Endothelial cell (in vitro differentiated cells): ENCODE data around the gene NUTF2. TPM values are rescaled to one million over a fixed set of nuclear protein-coding genes. Genes with fewer than 3 reads are reported as not detected.

Source experiments
- DNase-seq: peaks from one replicate; pipeline ENCODE4 v3.0.0; 2021; ENCODE audit warnings: low spot score
- H3K27ac Mint-ChIP-seq: one replicate; pipeline ENCODE4 v1.8.0; 2021; ENCODE audit warnings: mixed read lengths, inconsistent platforms; ENCODE audit not compliant: unreplicated experiment
- H3K27me3 Mint-ChIP-seq: one replicate; pipeline ENCODE4 v1.8.0; 2021; ENCODE audit warnings: mild to moderate bottlenecking, moderate library complexity, mixed read lengths, inconsistent platforms; ENCODE audit not compliant: unreplicated experiment
- H3K36me3 Mint-ChIP-seq: one replicate; pipeline ENCODE4 v1.8.0; 2021; ENCODE audit warnings: mild to moderate bottlenecking, low read depth, mixed read lengths, inconsistent platforms; ENCODE audit not compliant: unreplicated experiment
- H3K4me1 Mint-ChIP-seq: one replicate; pipeline ENCODE4 v1.8.0; 2021; ENCODE audit warnings: mild to moderate bottlenecking, mixed read lengths, inconsistent platforms; ENCODE audit not compliant: unreplicated experiment
- H3K4me3 Mint-ChIP-seq: one replicate; pipeline ENCODE4 v1.8.0; 2021; ENCODE audit warnings: mild to moderate bottlenecking, mixed read lengths, inconsistent platforms; ENCODE audit not compliant: unreplicated experiment
- H3K9me3 Mint-ChIP-seq: one replicate; pipeline ENCODE4 v1.8.0; 2021; ENCODE audit warnings: mixed read lengths, inconsistent platforms; ENCODE audit not compliant: unreplicated experiment
- total RNA-seq: library from RNA; stranded (reverse); fragmentation: NEBNext Ultra II Directional; extraction: Animal tissue kit (Norgen Biotek cat#: 25700); gene quantifications from one replicate; pipeline ENCODE4 v1.2.1, GENCODE V29; 2021; ENCODE audit not compliant: unreplicated experiment
- TF ChIP-seq, protein P1 (sequence below): fragments of 200-600 bp; sonication (generic); IDR thresholded peaks from one replicate; pipeline ENCODE4 v1.5.0; 2021; ENCODE audit warnings: antibody characterized with exemption; ENCODE audit not compliant: unreplicated experiment

NUTF2 gene
- total RNA-seq, 1 donor from 2014 or later = 217 TPM

DNA sequence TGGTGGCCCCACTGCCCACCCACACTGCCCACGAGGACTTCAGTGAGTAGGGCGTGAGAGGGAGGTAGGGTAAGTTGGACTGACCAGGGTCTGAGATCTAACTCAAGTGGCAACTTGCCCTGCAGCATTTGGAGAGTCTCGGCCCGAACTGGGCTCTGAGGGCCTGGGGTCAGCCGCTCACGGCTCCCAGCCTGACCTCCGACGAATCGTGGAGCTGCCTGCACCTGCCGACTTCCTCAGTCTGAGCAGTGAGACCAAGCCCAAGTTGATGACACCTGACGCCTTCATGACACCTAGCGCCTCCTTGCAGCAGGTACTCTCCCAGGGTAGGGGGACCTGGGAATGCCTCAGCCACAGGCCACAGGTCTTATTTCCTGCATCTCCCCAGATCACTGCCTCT, 32.7 kb downstream of the NUTF2 start:
- no peak overlapping the region for H3K27ac Mint-ChIP-seq
- H3K27me3 Mint-ChIP-seq = peaks cover 11% of the 10 kb centered on the region
- TF ChIP-seq, protein P1, sequence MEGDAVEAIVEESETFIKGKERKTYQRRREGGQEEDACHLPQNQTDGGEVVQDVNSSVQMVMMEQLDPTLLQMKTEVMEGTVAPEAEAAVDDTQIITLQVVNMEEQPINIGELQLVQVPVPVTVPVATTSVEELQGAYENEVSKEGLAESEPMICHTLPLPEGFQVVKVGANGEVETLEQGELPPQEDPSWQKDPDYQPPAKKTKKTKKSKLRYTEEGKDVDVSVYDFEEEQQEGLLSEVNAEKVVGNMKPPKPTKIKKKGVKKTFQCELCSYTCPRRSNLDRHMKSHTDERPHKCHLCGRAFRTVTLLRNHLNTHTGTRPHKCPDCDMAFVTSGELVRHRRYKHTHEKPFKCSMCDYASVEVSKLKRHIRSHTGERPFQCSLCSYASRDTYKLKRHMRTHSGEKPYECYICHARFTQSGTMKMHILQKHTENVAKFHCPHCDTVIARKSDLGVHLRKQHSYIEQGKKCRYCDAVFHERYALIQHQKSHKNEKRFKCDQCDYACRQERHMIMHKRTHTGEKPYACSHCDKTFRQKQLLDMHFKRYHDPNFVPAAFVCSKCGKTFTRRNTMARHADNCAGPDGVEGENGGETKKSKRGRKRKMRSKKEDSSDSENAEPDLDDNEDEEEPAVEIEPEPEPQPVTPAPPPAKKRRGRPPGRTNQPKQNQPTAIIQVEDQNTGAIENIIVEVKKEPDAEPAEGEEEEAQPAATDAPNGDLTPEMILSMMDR = no peak
- H3K36me3 Mint-ChIP-seq = peaks cover 64% of the 10 kb centered on the region
- H3K4me1 Mint-ChIP-seq = peaks cover 18% of the 10 kb centered on the region
- no peak for DNase-seq
- H3K9me3 Mint-ChIP-seq = no peaks in the 10 kb centered on the region
- H3K4me3 Mint-ChIP-seq = no peak overlapping the region

DNA sequence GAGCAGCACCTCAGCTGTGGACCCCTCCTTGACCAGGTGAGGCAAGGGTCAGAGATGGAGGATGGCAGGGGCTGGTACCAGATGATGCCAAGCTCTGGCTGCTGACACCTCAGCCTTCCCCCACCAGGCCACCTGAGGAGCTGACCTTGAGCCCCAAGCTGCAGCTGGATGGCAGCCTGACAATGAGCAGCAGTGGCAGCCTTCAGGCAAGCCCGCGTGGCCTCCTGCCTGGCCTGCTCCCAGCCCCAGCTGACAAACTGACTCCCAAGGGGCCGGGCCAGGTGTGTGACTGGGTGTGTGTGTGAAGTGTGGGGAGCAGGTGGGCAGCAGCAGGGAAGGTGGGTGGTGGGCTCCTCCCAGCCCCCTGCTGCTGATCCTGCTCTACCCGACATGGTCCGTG, 33.2 kb downstream of the NUTF2 start:
- peak overlapping the region; percentile 79 for H3K4me3 Mint-ChIP-seq
- DNase-seq = no peak

DNA sequence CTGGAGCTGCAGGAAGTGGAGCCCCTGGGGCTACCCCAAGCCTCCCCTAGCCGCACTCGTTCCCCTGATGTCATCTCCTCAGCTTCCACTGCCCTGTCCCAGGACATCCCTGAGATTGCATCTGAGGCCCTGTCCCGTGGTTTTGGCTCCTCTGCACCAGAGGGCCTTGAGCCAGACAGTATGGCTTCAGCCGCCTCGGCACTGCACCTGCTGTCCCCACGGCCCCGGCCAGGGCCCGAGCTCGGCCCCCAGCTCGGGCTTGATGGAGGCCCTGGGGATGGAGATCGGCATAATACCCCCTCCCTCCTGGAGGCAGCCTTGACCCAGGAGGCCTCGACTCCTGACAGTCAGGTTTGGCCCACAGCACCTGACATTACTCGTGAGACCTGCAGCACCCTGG, 33.9 kb downstream of the NUTF2 start:
- Mint-ChIP-seq H3K4me3 (peak overlapping the region; percentile 79), H3K36me3 (peaks cover 59% of the 10 kb centered on the region), H3K27ac (peak overlapping the region; percentile 18), H3K27me3 (peaks cover 8% of the 10 kb centered on the region), H3K4me1 (peaks cover 10% of the 10 kb centered on the region), H3K9me3 (no peaks in the 10 kb centered on the region)
- no peak for DNase-seq
- TF ChIP-seq, protein P1 = no peak

More for the DNA sequence above, 33.2 kb downstream of the NUTF2 start:
- Mint-ChIP-seq H3K36me3 (peaks cover 65% of the 10 kb centered on the region), H3K9me3 (no peaks in the 10 kb centered on the region), H3K27ac (no peak overlapping the region), H3K27me3 (peaks cover 11% of the 10 kb centered on the region), H3K4me1 (peaks cover 16% of the 10 kb centered on the region)
- TF ChIP-seq, protein P1 = no peak

DNA sequence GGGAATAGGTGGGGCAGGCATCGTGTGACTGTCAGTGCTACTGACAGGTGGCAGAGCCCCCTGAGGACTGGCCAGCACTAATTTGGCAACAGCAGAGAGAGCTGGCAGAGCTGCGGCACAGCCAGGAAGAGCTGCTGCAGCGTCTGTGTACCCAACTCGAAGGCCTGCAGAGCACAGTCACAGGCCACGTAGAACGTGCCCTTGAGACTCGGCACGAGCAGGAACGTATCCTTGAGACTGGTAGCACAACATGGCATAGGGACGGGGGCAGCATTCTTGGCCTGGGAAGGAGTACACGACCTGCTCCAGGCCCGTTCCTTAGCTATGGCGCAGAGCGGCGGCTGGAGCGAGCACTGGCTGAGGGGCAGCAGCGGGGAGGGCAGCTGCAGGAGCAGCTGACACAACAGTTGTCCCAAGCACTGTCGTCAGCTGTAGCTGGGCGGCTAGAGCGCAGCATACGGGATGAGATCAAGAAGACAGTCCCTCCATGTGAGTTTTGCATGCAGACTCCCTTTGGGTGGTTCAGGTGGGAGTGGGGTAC, 35.0 kb downstream of the NUTF2 start:
- no peak overlapping the region for H3K4me3 Mint-ChIP-seq
- H3K4me1 Mint-ChIP-seq = peaks cover 7% of the 10 kb centered on the region
- H3K9me3 Mint-ChIP-seq = no peaks in the 10 kb centered on the region
- H3K36me3 Mint-ChIP-seq = peaks cover 55% of the 10 kb centered on the region
- TF ChIP-seq, protein P1 = no peak
- H3K27ac Mint-ChIP-seq = peak overlapping the region; percentile 25
- DNase-seq = no peak
- H3K27me3 Mint-ChIP-seq = peaks cover 7% of the 10 kb centered on the region

DNA sequence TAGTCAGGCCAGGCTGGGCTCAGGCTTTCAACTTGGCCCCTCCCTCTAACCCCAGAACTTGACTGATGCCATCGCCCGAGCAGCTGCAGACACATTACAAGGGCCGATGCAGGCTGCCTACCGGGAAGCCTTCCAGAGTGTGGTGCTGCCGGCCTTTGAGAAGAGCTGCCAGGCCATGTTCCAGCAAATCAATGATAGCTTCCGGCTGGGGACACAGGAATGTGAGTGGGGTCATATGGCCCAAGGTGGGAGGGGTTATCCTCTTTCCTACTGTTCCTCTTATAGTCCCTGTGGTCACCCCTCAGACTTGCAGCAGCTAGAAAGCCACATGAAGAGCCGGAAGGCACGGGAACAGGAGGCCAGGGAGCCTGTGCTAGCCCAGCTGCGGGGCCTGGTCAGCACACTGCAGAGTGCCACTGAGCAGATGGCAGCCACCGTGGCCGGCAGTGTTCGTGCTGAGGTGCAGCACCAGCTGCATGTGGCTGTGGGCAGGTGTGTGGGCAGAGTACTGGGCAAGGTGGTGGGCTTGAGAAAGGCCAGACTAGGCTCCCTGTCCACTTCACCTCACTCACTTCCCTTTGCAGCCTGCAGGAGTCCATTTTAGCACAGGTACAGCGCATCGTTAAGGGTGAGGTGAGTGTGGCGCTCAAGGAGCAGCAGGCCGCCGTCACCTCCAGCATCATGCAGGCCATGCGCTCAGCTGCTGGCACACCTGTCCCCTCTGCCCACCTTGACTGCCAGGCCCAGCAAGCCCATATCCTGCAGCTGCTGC, 35.8 kb downstream of the NUTF2 start:
- H3K9me3 Mint-ChIP-seq = no peaks in the 10 kb centered on the region
- H3K4me1 Mint-ChIP-seq = peaks cover 7% of the 10 kb centered on the region
- no peak overlapping the region for H3K4me3 Mint-ChIP-seq
- H3K27me3 Mint-ChIP-seq = peaks cover 4% of the 10 kb centered on the region
- H3K36me3 Mint-ChIP-seq = peaks cover 50% of the 10 kb centered on the region
- H3K27ac Mint-ChIP-seq = no peak overlapping the region
- TF ChIP-seq, protein P1 = no peak
- DNase-seq = no peak
